A549 (cell line): ENCODE data around the gene JDP2.

Experiments used
- CEBPB ChIP-seq, 2 experiments: fragments of >200 bp in 1 of 2; sonication (Bioruptor Twin) in 1 of 2; formaldehyde crosslinking in 1 of 2; IDR thresholded peaks; 2 replicates each; pipeline ENCODE4 v1.6.1; 2012 to 2016
- HOXA7 ChIP-seq: fragments of 250-450 bp; sonication (Bioruptor Pico); IDR thresholded peaks from 2 replicates; pipeline ENCODE4 v1.5.0; 2020; ENCODE audit warnings: mild to moderate bottlenecking, moderate library complexity
- JUNB ChIP-seq: fragments of >200 bp; sonication (Bioruptor Twin); formaldehyde crosslinking; IDR thresholded peaks from 2 replicates; pipeline ENCODE4 v1.6.1; 2016
- MAFK ChIP-seq: fragments of 450-650 bp; IDR thresholded peaks from 2 replicates; pipeline ENCODE4 v1.6.1; 2014; ENCODE audit not compliant: partially characterized antibody
- POLR2AphosphoS2 ChIP-seq: conservative IDR thresholded peaks from 2 replicates; pipeline ENCODE4 v1.6.1; 2012; ENCODE audit warnings: low read length, improper control_type of control experiment, inconsistent platforms
- RNF2 ChIP-seq: fragments of 200-600 bp; sonication (generic); IDR thresholded peaks from 2 replicates; pipeline ENCODE4 v1.6.1; 2016; ENCODE audit warnings: low read depth, mild to moderate bottlenecking, antibody characterized with exemption, moderate library complexity, borderline replicate concordance

GRCh38 chr14:75401361-75401760 lies 26.5 kb upstream of the JDP2 start:
- no peak for TF ChIP-seq RNF2
- TF ChIP-seq HOXA7 (CRISPR knock-in tag): no peak
- no peak for TF ChIP-seq JUNB
- TF ChIP-seq MAFK: no peak
- no peak for TF ChIP-seq CEBPB (IDR thresholded peaks at IDR 0.05)
- no peak for TF ChIP-seq POLR2AphosphoS2
